HT-29 (cell line): Measurements from ENCODE around the gene MSL2. TPM values are rescaled to one million over a fixed set of nuclear protein-coding genes. Genes with fewer than 3 reads are reported as not detected.
"Not testable (repeated sequence)": the region's sequence is repeated elsewhere in the genome, so short reads cannot be mapped to it uniquely, and the experiment has no call there.

Experiments used
- DNase-seq: peaks from one replicate; pipeline ENCODE4 v3.0.0-alpha.2; 2015; ENCODE audit warnings: low spot score
- total RNA-seq: library from RNA; depleted of rRNA; stranded (reverse); fragments of >200 nt; shearing (Covaris generic); gene quantifications from 2 replicates; pipeline ENCODE4 v1.2.3, GENCODE V29; 2014

MSL2 gene
- total RNA-seq, 1 experiment from 2014 or later, result 7.7 TPM

- DNase-seq, result peak; percentile 57
Measured at GRCh38 chr3:136193278-136194054, 2.7 kb downstream of the MSL2 start.

DNA sequence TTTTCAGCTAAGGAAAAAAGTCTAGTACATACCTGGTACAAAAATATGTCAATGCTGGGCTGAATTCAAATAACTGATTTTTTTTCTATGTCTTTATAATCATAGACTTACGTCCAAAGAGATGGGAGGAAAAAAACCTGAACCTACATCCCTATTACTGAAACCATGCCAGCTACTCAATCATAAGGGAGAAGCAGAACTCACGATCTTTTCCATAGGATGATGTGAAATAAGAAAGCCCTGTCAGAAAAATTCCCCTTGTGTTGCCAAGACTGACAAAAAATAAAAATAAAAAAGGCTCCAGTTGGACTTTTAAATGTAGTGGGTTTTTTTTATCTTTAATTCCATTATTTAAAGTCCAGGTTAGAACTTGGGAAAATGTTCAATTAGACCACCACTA, 3.3 kb downstream of the MSL2 start:
- DNase-seq, result peak; percentile 23

DNA sequence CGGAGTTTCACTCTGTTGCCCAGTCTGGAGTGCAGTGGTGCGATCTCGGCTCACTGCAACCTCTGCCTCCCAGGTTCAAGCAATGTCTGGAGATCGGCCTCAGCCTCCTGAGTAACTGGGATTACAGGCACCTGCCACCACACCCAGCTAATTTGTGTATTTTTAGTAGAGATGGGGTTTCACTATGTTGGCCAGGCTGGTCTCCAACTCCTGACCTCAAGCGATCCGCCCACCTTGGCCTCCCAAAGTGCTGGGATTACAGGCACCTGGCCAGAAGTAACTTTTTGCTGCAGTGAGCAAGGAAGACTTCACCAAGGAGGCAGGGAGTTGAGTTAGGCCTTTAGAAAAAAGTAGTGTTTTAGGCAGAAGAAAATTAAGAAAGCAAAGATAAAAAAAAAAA, 3.9 kb downstream of the MSL2 start:
- peak; percentile 11 for DNase-seq

DNA sequence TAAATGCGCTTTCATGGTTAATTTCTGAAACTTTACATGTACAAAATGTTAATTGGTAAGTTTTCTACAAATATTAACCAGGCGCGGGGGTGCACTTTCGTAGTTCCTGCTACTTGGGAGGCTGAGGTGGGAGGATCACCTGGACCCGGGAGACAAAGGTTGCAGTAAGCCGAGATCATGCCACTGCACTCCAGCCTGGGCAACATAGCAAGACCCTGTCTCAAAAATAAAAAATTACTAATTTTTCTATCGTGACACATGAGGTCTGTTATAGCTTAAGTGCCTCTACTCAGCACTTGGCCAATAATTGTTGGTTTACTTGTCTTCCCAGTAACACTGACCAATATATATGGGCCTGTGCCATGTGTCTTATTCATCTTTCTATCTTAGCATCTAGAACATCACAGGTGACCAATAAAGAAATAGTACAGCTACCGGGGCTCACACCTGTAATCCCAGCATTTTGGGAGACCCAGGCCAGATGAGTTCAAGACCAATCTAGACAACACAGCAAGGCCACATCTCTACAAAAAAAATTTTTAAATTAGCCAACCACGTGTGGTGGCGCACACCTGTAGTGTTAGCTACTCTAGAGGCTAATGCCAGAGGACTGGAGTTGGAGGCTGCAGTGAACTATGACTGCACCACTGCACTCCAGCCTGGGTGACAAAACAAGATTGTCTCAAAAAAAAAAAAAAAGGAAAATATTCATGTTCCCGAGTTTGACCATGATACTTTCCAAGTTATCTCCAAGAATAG, 6.1 kb downstream of the MSL2 start:
- DNase-seq, result no peak

DNA sequence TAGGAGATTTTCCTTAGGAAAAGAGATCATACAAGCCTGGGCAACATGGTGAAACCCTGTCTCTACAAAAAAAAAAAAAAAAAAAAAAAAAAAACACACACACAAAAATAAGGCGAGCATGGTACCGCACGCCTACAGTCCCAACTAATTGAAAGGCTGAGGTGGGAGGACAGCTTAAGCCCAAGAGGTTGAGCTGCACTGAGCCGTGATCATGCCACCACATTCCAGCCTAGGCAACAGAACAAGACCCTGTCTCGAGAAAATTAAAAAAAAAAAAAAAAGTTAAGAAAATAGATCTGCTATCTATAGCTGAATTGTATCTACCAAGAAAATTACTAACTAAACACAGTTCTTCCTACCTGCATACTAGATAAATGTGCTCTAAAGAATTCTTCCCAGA, 7.1 kb downstream of the MSL2 start:
- no peak for DNase-seq

- DNase-seq, result no peak
Measured at GRCh38 chr3:136187868-136188267, 8.3 kb downstream of the MSL2 start.

DNA sequence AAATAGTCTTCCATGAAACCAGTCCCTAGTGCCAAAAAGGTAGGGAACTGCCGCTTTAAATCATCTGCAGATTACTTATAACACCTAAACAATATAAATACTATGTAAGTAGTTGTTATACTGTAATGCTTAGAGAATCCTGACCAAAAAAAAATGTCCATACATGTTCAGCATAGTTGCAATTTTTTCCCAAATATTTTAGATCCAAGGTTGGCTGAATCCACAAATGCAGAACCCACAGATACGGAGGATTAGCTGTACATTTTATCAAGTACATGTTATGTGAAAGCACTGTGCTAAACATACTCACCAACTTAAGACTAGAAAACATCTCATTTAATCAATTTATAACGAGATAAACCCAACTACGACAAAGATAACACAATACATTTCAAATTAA, 9.3 kb downstream of the MSL2 start:
- DNase-seq, result no peak

DNA sequence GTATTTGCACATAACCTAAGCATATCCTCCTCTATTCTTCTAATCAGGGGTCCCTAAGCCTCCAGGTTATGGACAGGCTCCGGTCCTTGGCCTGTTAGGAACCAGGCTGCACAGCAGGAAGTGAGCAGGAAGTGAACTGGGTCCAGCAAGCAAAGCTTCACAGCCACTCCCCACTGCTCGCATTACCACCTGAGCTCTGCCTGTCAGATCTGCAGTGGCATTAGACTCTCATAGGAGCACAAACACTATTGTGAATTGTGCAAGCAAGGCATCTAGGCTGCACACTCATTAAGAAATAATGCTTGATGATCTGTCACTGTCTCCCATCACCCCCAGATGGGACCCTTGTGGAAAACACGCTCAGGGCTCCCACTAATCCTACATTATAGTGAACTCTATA, 9.8 kb downstream of the MSL2 start:
- DNase-seq, result peak; percentile 53

GRCh38 chr3:136184703-136185102, 11.4 kb downstream of the MSL2 start:
- no peak for DNase-seq

- DNase-seq, result no peak
Measured at GRCh38 chr3:136181741-136182140, 14.4 kb downstream of the MSL2 start.

- no peak for DNase-seq
Measured at GRCh38 chr3:136177876-136178275, 18.3 kb downstream of the MSL2 start.

DNA sequence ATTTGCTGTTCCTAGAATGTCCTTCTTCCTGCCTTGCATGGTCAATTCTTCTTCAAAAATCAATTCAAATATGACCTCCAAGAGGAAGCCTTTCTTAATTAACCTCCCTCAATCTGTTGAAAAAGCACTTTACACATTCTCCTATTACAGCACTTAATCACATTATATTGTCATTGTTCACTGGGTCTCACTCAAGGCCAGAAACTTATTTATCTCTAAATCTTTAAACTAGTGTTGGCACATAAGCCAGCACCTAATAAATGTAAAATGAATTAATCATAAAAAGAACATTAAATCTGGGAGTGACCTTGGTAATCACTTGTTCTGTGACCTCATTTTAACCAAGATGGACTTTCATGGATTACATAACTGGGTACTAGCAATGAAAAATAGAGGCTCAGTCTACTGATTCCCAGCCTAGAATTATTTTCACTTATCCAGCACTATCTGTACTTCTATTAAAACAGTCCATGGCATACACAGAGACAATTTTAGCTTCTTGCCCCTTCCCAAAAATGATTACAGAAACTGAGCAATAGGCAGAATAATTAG, 22.1 kb downstream of the MSL2 start:
- DNase-seq, result no peak

GRCh38 chr3:136171097-136171542, 25.0 kb downstream of the MSL2 start:
- DNase-seq, result no peak

- DNase-seq, result not testable (repeated sequence)
Measured at GRCh38 chr3:136168236-136168635, 27.9 kb downstream of the MSL2 start.

DNA sequence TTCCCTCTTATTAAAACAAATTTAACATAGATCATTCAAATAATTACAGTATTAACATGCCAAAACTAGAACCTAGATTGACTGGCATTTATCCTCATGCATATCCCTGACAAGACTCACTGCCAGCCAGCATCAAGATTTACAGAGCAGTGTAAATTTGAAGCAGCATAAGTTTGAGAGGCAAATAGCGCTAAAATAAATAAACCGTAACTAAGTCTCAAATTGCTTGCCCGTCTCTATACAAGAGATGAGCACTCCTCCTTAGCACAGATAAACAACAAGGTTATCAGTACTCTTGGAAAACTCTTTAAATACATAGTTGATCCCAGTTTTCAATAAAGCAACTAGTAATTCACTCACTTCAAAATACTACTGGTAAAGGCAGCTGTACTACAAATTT, 29.6 kb downstream of the MSL2 start:
- DNase-seq, result no peak

DNA sequence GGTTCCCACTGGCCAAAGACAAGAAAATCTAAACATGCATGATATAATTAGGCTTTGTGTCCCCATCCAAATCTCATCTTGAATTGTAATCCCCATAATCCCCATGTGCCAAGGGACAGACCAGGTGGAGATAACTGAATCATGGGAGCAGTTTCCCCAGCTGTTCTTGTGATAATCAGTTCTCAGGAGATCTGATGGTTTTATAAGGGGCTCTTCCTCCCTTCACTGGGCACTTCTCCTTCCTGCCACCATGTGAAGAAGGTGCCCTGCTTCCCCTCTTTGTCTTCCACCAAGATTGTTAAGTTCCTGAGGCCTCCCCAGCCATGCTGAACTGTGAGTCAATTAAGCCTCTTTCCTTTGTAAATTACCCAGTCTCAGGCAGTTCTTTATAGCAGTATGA, 32.5 kb downstream of the MSL2 start:
- DNase-seq, result not testable (repeated sequence)

DNA sequence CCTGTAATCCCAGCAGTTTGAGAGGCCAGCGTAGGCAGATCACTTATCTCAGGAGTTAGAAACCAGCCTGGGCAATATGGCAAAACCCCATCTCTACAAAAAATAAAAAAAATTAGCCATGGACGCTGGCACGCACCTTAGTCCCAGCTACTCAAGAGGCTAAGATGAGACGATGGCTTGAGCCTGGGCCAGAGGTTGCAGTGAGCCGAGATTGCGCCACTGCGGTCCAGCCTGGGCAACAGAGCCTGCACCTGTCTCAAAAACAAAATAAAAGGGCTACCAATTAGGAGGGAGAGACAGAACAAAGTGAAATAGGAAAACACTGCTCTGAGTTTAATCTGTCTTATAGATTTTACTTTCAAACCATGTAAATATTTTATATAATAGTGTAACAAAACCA, 33.8 kb downstream of the MSL2 start:
- DNase-seq, result no peak

DNA sequence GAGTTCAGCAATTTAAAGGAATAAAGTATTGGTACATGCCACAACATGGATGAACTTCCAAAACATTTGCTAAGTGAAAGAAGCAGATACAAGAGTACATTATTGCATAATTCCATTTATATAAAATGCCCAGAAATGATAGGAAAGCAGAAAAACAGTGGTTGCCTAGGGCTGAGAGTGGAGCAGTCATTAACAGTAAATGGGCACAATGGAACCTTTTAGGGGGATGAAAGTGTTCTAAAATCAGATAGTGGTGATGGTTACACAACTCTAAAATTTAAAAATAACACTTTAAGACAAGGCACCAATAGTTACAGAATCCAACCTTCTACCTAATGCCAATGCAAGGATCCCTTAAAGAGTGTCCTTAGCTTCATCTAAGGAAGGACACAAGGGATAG, 34.6 kb downstream of the MSL2 start:
- no peak for DNase-seq

GRCh38 chr3:136152963-136153362, 43.2 kb downstream of the MSL2 start:
- DNase-seq, result no peak

DNA sequence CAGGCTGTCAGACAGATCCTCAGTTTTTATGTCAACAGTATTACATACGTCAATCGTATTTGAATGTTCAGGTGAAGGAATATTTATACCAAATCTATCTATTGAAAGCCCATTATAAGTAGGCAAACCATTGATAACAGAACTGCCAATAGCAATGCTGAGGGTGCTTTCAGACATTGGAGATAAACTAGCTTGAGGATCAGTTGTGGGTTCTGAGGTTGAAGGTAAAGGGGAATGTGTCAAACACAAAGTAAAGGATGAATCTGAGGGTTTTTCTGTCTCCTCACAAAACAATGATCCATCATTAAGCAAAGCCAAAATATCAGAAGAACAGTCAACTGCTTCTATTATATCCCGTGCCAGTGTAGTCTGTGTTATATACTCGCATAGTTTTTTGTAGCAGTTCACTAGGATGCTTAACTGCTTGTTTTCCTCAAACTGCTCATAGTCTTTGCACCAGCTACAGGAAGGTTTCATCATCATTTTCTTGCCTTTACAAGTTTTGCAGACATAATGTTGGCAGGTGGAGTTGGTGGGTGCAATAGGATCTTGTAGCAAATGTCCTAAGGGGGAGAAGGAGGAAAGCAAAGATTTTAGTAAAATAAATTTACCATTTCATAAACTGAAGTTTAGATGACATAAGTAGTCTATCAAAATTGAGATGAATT, 43.8 kb downstream of the MSL2 start:
- DNase-seq, result no peak

DNA sequence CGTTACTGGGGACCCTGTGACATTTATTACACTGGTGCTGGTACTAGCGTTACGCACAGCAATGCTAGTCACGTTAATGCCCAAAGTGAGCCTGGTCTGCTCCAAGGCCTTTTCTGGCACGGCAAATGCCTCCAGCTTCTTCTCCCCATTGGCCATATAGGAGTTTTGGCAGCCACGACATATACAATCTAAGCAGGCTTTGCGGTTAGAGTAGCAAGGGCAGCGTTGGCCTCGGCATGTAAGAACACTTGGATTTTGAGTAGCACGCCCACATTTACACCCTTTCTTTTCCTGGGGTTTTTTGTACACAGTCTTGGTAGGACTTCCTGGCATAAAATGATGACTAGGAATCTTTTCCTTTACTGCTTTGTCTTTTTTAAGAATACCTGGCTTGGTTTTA, 44.9 kb downstream of the MSL2 start:
- DNase-seq, result no peak

DNA sequence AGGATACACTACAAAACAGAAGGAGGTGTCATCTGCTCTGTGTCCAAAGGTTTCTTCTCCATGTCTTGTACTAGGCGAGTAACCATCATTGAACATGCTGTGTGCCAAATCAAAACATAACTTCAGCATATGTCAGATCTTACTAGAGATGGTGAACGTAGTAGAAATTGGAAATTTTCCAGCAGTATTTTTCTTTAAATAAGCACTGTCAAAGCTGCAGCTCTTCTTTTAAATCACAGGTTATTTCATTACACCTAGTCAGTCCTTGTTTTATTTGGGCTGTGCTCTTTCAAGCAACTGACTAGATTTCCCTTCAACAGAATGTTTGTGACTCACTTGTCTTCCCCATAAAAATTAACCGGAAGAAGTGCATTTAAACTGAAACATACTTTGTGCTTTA, 46.5 kb downstream of the MSL2 start:
- DNase-seq, result no peak
